Measurements from ENCODE around the gene TMEM258.

The TMEM258 gene

GRCh38 chr11:61779666-61780525 lies 12.5 kb downstream of the TMEM258 start:
- DNase-seq (ENCODE audit: low read depth) = no peak
- no peak overlapping the region for H3K4me3 ChIP-seq (ENCODE audit: low read depth, low read length)

DNA sequence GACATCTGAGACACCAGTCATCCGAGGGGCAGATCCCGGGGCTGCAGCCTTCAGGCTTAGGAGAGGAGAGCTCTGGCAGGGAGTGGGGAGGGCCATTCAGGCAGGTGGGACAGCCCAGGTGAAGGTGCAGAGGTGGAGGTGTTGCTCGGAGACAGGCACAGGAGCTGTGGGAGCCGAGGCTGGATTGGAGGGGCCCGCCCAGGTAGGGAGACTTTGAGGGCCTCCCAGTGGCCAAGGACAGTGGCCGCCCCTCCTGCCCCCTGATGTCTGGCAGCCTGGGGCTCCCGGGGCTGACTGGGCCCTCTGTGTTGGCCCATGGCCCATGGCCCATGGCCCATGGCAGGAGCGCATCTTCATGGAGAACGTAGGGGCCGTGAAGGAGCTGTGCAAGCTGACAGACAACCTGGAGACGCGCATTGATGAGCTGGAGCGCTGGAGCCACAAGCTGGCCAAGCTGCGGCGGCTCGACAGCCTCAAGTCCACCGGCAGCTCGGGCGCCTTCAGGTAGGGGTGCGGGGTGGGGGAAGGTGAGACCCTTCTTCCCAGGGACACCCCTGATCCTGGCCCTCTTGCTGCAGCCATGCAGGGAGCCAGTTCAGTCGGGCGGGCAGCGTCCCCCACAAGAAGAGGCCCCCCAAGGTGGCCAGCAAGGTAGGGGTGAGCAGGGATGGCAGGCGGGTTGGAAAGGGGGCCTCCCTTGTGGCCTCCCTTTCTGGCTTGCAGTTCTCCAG lies 13.3 kb downstream of the TMEM258 start:
- H3K4me3 ChIP-seq (ENCODE audit: low read depth, low read length) = no peak overlapping the region
- DNase-seq (ENCODE audit: low read depth) = no peak

GRCh38 chr11:61778357-61778886 lies 14.0 kb downstream of the TMEM258 start:
- DNase-seq (ENCODE audit: low read depth) = no peak

GRCh38 chr11:61777234-61778090 lies 14.9 kb downstream of the TMEM258 start:
- H3K4me3 ChIP-seq (ENCODE audit: low read depth, low read length) = no peak overlapping the region
- DNase-seq (ENCODE audit: low read depth) = no peak

More at GRCh38 chr11:61778357-61778886, 14.0 kb downstream of the TMEM258 start:
- H3K4me3 ChIP-seq (ENCODE audit: low read depth, low read length) = no peak overlapping the region

DNA sequence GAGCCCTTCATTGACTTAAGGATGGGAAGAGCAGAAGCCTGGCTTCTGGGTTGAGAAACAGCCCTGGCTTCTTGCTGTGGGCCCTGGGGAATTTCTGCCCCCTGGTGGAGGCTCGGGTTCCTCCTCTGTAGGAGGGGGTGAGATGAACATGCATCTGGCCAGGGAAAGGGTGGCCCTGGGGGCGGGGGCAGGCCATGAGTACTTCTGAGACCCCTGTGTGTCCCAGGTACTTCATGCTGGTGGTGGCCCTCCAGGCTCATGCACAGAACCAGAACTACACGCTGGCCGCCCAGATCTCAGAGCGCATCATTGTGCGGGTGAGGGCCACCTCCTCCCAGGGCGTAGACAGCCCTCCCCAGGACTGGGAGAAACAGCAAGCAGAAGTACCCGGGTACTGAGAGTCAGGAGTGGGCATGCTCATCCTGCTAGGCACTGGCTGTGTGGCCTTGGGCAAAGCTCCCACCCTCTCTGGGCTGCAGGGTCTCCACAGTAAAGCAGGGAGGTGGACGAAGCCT lies 15.8 kb downstream of the TMEM258 start:
- no peak overlapping the region for H3K4me3 ChIP-seq (ENCODE audit: low read depth, low read length)
- peak; percentile 19 for DNase-seq (ENCODE audit: low read depth)

GRCh38 chr11:61775606-61776554 lies 16.5 kb downstream of the TMEM258 start:
- DNase-seq (ENCODE audit: low read depth) = no peak
- H3K4me3 ChIP-seq (ENCODE audit: low read depth, low read length) = no peak overlapping the region

- H3K4me3 ChIP-seq (ENCODE audit: low read depth, low read length) = no peak overlapping the region
- DNase-seq (ENCODE audit: low read depth) = no peak
These were observed 17.3 kb downstream of the TMEM258 start for GRCh38 chr11:61775106-61775505.

- no peak overlapping the region for H3K4me3 ChIP-seq (ENCODE audit: low read depth, low read length)
- no peak for DNase-seq (ENCODE audit: low read depth)
These were observed 18.0 kb downstream of the TMEM258 start for GRCh38 chr11:61774411-61774810.

DNA sequence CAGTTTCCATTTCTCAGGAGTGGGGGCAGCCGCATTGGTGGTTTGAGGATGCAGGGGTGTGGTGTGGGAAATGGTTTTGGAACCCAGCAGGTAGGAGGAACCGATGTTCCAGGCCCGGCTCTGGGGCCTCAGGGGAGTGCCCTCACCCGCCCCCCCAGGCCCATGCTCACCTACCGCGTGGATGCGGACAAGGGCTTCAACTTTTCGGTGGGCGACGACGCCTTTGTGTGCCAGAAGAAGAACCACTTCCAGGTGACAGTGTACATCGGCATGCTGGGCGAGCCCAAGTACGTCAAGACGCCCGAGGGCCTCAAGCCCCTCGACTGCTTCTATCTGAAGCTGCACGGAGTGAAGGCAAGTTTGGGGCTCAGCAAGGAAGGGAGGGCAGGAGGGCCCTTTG lies 18.6 kb downstream of the TMEM258 start:
- H3K4me3 ChIP-seq (ENCODE audit: low read depth, low read length) = no peak overlapping the region
- DNase-seq (ENCODE audit: low read depth) = no peak

- no peak overlapping the region for H3K4me3 ChIP-seq (ENCODE audit: low read depth, low read length)
- DNase-seq (ENCODE audit: low read depth) = no peak
These were observed 19.0 kb downstream of the TMEM258 start for GRCh38 chr11:61773356-61773755.

- H3K4me3 ChIP-seq (ENCODE audit: low read depth, low read length) = no peak overlapping the region
- no peak for DNase-seq (ENCODE audit: low read depth)
These were observed 20.4 kb downstream of the TMEM258 start for GRCh38 chr11:61771985-61772455.

GRCh38 chr11:61771195-61771894 lies 21.1 kb downstream of the TMEM258 start:
- DNase-seq (ENCODE audit: low read depth) = no peak
- no peak overlapping the region for H3K4me3 ChIP-seq (ENCODE audit: low read depth, low read length)

GRCh38 chr11:61769946-61770683 lies 22.3 kb downstream of the TMEM258 start:
- no peak for DNase-seq (ENCODE audit: low read depth)

GRCh38 chr11:61769169-61769920 lies 23.1 kb downstream of the TMEM258 start:
- no peak overlapping the region for H3K4me3 ChIP-seq (ENCODE audit: low read depth, low read length)
- DNase-seq (ENCODE audit: low read depth) = no peak

More at GRCh38 chr11:61769946-61770683, 22.3 kb downstream of the TMEM258 start:
- no peak overlapping the region for H3K4me3 ChIP-seq (ENCODE audit: low read depth, low read length)

GRCh38 chr11:61768376-61769076 lies 23.9 kb downstream of the TMEM258 start:
- H3K4me3 ChIP-seq (ENCODE audit: low read depth, low read length) = no peak overlapping the region
- DNase-seq (ENCODE audit: low read depth) = no peak
